ENCODE measurements around the gene SETD7. TPM values are rescaled to one million over a fixed set of nuclear protein-coding genes. Genes with fewer than 3 reads are reported as not detected.
A peak's percentile ranks its signal among the peaks of the same experiment; 100 is the strongest.

SETD7 gene
- total and polyA plus RNA-seq, 2 donors (not counting 1 experiment from before 2014, with no cell fraction given), result 5.1 to 13.0 TPM

- TF ChIP-seq CTCF (IDR thresholded peaks at IDR 0.05) (no peak), EZH2 (IDR thresholded peaks at IDR 0.05; ENCODE audit: borderline replicate concordance, insufficient read depth, low read depth, low read length, poor library complexity, severe bottlenecking) (no peak)
- Histone ChIP-seq H3K36me3 (replicated peaks in 1 of 2; ENCODE audit: control extremely low read depth in 1 of 2, control insufficient read depth in 1 of 2, extremely low read depth in 1 of 2, insufficient read depth in 2 of 2, low read length in 1 of 2) (peaks cover 0 to 8% of the 10 kb centered on the region in 2 experiments), H3K4me1 (ENCODE audit: control insufficient read depth in 2 of 2, insufficient read depth in 2 of 2, low read length in 2 of 2) (peaks cover 26 to 37% of the 10 kb centered on the region in 2 donors), H3K4me2 (replicated peaks; ENCODE audit: low read depth, low read length, poor library complexity, severe bottlenecking) (no peak overlapping the region), H3K4me3 (ENCODE audit: control extremely low read depth in 1 of 5, extremely low read depth in 1 of 5, insufficient read depth in 1 of 5, low read depth in 2 of 5, low read length in 4 of 5) (no peak overlapping the region), H3K27me3 (replicated peaks in 1 of 4; ENCODE audit: control extremely low read depth in 1 of 4, control insufficient read depth in 3 of 4, insufficient read depth in 4 of 4, low read length in 3 of 4) (no peaks in the 10 kb centered on the region), H4K20me1 (ENCODE audit: control insufficient read depth, insufficient read depth, low read length, poor library complexity, severe bottlenecking) (peaks cover 46% of the 10 kb centered on the region), H3K27ac (ENCODE audit: low read length in 2 of 2) (no peak overlapping the region), H3K9me3 (ENCODE audit: control extremely low read depth in 1 of 3, control insufficient read depth in 2 of 3, insufficient read depth in 1 of 3, low read length in 2 of 3) (no peaks in the 10 kb centered on the region), H3K79me2 (ENCODE audit: control insufficient read depth, insufficient read depth, low read length) (peaks cover 82% of the 10 kb centered on the region), H3K9ac (ENCODE audit: low read length) (no peak overlapping the region), H2AFZ (ENCODE audit: insufficient read depth, low read depth, low read length, poor library complexity, severe bottlenecking) (no peak overlapping the region)
- DNase-seq, result no peak
- Mint-ChIP-seq H3K4me1 (peaks cover 60% of the 10 kb centered on the region), H3K27me3 (no peaks in the 10 kb centered on the region), H3K27ac (no peak overlapping the region), H3K4me3 (no peak overlapping the region), H3K9me3 (ENCODE audit: insufficient read depth) (no peaks in the 10 kb centered on the region)
- intact Hi-C loops (cut with micrococcal nuclease), result no loop called here
- 71% methylated on average over 1 of the region's 4 CpGs for whole genome bisulfite sequencing (ENCODE audit: insufficient coverage)
- ChIA-PET CTCF (interaction anchor here (1.1 kb wide), 1 partner anchor 359 kb away, joined by 4 read pairs; no protein-coding TSS in a partner anchor), POLR2A (no interaction called here)
- ATAC-seq (ENCODE audit: low read depth), result no peak
Observed at GRCh38 chr4:139457318-139457717, 98.7 kb downstream of the SETD7 start.

- Histone ChIP-seq H3K4me1 (ENCODE audit: control insufficient read depth in 2 of 2, insufficient read depth in 2 of 2, low read length in 2 of 2) (peaks cover 28 to 39% of the 10 kb centered on the region in 2 donors), H3K4me2 (replicated peaks; ENCODE audit: low read depth, low read length, poor library complexity, severe bottlenecking) (peak overlapping the region; percentile 83), H2AFZ (ENCODE audit: insufficient read depth, low read depth, low read length, poor library complexity, severe bottlenecking) (no peak overlapping the region), H3K4me3 (ENCODE audit: control extremely low read depth in 1 of 5, extremely low read depth in 1 of 5, insufficient read depth in 1 of 5, low read depth in 2 of 5, low read length in 4 of 5) (peak overlapping the region; percentile 64 to 99 (median 93)), H3K9me3 (ENCODE audit: control extremely low read depth in 1 of 3, control insufficient read depth in 2 of 3, insufficient read depth in 1 of 3, low read length in 2 of 3) (no peaks in the 10 kb centered on the region), H3K79me2 (ENCODE audit: control insufficient read depth, insufficient read depth, low read length) (peaks cover 63% of the 10 kb centered on the region), H3K27me3 (replicated peaks in 1 of 4; ENCODE audit: control extremely low read depth in 1 of 4, control insufficient read depth in 3 of 4, insufficient read depth in 4 of 4, low read length in 3 of 4) (no peaks in the 10 kb centered on the region), H3K36me3 (replicated peaks in 1 of 2; ENCODE audit: control extremely low read depth in 1 of 2, control insufficient read depth in 1 of 2, extremely low read depth in 1 of 2, insufficient read depth in 2 of 2, low read length in 1 of 2) (peaks cover 1 to 4% of the 10 kb centered on the region in 2 experiments), H3K9ac (ENCODE audit: low read length) (peak overlapping the region; percentile 93), H4K20me1 (ENCODE audit: control insufficient read depth, insufficient read depth, low read length, poor library complexity, severe bottlenecking) (peaks cover 33% of the 10 kb centered on the region), H3K27ac (ENCODE audit: low read length in 2 of 2) (peak overlapping the region in 1 of 2 donors; percentile 3)
- ChIA-PET POLR2A (interaction anchor here (0.6 kb wide), 1 partner anchor 278 kb away, joined by 4 read pairs; the partner anchor contains the start of gene ELF2), CTCF (interaction anchor here (1.0 kb wide), 2 partner anchors 27 to 36 kb away, joined by 3 read pairs; no protein-coding TSS in a partner anchor)
- H3K27me3 Mint-ChIP-seq, result no peaks in the 10 kb centered on the region
- ATAC-seq (ENCODE audit: low read depth), result no peak
- H3K4me3 Mint-ChIP-seq, result peak overlapping the region; percentile 96
- TF ChIP-seq CTCF (IDR thresholded peaks at IDR 0.05), result no peak
- no peak for TF ChIP-seq EZH2 (IDR thresholded peaks at IDR 0.05; ENCODE audit: borderline replicate concordance, insufficient read depth, low read depth, low read length, poor library complexity, severe bottlenecking)
- intact Hi-C loops (cut with micrococcal nuclease), result no loop called here
- peak overlapping the region; percentile 99 for H3K27ac Mint-ChIP-seq
- WGBS (ENCODE audit: insufficient coverage), result no CpG with 5 or more reads among the region's 6 CpGs
- peaks cover 64% of the 10 kb centered on the region for H3K4me1 Mint-ChIP-seq
- H3K9me3 Mint-ChIP-seq (ENCODE audit: insufficient read depth), result no peaks in the 10 kb centered on the region
- peak; percentile 24 for DNase-seq
Observed at GRCh38 chr4:139455126-139455538, 100.9 kb downstream of the SETD7 start.

Data from B cell (primary cell).